Gastroesophageal sphincter (tissue), 3 donors: ENCODE measurements around the gene ANKHD1.

Experiments
- CTCF ChIP-seq, 4 experiments: fragments of 200-600 bp in 2 of 4; fragments of 450-650 bp in 2 of 4; sonication (generic) in 1 of 4; IDR thresholded peaks; one replicate each; pipeline ENCODE4 v1.5.1; 2017 to 2019; ENCODE audit warnings: antibody characterized with exemption in 4 of 4, mild to moderate bottlenecking in 2 of 4, moderate library complexity in 2 of 4
- POLR2AphosphoS5 ChIP-seq: sonication (generic); formaldehyde crosslinking; IDR thresholded peaks from one replicate; pipeline ENCODE4 v1.6.1; 2017; ENCODE audit warnings: antibody characterized with exemption

DNA sequence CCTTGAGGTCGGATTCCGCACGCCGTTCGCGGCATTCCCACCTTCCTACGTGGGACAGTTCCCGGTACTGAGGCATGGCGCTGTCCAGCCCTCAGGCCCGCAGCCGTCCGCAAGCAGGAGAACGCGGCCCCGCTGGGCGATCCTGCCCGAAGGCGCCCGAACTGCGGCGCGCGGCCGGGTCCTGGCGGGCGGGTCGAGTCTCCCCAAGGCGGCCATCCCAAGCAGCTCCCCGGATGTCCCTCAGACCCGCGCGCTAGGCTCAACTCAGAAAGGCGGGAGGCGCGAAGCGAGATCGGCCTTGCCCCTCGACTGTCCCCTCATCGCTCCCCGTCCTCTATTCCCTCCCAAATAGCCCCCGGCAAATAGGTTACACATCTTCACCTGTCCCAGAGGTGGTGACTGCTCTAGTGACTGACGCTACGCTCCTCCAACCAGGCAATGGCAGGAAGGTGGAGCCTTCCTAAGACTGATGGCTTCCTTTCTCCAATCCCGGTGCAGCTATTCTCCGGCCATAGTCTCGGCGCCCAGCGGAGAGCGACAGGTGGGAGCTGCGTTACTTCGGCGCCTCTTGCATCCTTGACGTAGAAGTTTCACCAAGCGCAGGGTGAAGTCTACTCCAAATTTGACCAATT is 787 bp upstream of the ANKHD1 start:
- TF ChIP-seq CTCF (IDR thresholded peaks at IDR 0.05) (peak in 1 of 4 experiments; percentile 25), POLR2AphosphoS5 (no peak)
